Hindlimb muscle (tissue), 1 donor: Measurements from ENCODE around the gene PFKFB3. TPM values are rescaled to one million over a fixed set of nuclear protein-coding genes. Genes with fewer than 3 reads are reported as not detected.

Experiments
- DNase-seq: peaks from one replicate; pipeline ENCODE4 v3.0.0-alpha.2; 2013
- polyA plus RNA-seq: library from polyadenylated mRNA; unstranded; fragments of 120-200 nt; gene quantifications from one replicate; pipeline ENCODE4 v1.2.1, GENCODE V29; 2013; ENCODE audit not compliant: insufficient read length

PFKFB3 gene
- polyA plus RNA-seq, 1 donor: 22.6 TPM

DNA sequence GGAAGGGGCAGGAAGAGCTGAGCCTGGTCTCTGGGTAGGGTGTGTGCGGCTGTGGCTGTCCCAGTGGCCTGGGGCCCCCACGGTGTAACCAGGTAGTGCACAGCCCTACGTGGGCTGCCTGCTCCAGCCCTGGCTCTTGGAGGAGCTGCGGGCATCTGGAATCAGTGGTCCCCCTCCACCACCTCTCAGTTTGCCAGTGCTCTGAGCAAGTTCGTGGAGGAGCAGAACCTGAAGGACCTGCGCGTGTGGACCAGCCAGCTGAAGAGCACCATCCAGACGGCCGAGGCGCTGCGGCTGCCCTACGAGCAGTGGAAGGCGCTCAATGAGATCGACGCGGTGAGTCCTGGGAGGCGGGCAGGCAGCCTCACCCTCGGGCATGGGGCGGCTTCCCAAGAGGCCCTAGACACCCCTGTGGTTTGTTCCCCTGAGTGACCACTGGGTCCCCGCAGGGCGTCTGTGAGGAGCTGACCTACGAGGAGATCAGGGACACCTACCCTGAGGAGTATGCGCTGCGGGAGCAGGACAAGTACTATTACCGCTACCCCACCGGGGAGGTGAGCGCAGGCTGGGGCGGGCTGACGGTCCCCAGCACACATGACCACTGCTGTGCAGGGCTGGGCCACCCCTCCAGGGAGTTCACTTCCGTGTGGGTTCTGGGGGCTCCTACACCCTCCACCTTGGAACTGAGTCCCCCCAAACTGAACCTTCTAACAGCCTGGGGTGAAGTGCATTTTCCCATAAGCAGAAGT lies 18.6 kb downstream of the PFKFB3 start:
- no peak for DNase-seq

DNA sequence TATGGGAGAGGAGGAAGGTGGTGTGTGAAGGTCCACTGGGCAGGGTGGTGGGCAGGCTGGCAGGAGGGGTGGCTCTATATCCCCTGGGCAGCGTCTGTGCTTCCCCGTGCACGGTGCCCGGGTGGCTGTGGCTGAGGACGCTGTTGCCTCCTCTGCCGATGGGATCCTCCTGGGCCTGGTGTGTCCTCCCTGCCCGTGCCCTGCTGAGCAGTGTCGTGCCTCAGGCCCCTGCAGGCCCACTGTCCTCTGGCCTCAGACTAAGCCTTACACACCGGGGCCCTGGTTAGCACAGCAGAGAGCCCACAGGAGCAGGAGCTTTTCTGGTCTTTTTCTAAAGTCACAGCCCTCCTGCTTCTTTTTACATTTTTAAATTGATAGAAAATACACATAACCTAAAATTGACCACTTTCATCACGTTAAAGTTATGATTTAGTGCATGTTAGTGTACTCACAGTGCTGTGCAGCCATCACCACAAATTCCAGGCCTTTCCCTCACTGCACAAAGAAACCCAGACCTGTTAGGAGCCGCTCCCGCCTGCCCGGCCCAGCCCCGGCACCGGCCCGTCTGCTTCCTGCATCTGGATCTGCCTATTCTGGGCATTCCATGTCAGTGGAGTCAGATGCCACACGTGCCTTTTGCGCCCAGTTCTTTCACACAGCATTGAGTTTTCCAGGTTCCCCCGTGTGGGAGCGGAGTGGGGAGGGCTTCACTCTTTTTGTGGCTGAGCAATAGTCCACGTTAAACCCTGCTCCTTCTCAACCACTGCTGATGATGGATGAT lies 19.4 kb downstream of the PFKFB3 start:
- no peak for DNase-seq

DNA sequence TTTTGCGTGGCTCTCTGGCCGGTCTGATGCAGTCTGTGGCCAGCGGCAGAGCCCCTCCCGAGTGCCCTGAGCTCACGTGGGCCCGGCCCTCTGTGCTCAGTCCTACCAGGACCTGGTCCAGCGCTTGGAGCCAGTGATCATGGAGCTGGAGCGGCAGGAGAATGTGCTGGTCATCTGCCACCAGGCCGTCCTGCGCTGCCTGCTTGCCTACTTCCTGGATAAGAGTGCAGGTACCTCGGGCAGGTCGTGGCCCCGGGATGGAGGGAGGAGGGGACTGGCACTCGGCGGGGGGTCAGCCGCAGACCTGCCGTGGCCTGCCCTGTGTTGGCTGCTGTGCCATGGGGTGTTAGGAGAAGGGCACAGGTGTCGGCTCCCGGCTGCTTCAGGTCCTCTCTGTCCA lies 20.0 kb downstream of the PFKFB3 start:
- DNase-seq: no peak

DNA sequence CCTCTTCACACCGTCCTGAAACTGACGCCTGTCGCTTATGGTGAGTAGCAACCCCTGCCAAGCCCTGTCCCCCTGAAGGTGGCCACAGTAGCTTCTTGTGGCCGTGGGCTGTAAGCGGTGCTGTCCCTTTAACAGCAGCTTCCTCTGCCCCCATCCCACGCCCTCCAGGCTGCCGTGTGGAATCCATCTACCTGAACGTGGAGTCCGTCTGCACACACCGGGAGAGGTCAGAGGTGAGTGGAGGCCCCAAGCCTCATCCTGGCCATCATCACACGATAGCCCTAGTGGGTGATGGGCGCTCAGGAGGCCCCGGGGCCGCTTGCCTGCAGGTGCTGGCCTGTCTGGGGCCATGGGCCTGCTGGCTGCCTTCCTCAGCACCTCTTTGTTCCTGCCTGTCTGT lies 21.2 kb downstream of the PFKFB3 start:
- no peak for DNase-seq

DNA sequence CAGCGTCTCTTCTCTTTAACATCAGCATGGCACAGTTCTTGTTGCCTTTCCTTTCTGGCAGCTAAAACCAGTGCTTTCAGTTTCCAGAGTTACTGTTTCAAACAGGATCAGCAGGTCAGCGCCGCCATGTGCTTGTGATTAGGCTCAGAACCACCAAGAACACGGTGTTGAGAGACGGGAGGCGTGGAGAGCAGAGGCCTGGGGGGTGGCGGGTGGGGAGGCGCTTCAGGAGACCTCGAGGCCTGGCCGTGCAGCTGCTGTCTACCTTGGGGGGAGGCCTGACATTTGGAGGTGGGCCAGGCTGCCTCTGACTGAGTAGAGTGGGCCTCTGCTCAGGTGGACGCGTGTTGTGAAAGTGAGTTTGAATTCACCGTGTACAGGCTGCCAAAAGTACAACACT lies 22.0 kb downstream of the PFKFB3 start:
- no peak for DNase-seq

DNA sequence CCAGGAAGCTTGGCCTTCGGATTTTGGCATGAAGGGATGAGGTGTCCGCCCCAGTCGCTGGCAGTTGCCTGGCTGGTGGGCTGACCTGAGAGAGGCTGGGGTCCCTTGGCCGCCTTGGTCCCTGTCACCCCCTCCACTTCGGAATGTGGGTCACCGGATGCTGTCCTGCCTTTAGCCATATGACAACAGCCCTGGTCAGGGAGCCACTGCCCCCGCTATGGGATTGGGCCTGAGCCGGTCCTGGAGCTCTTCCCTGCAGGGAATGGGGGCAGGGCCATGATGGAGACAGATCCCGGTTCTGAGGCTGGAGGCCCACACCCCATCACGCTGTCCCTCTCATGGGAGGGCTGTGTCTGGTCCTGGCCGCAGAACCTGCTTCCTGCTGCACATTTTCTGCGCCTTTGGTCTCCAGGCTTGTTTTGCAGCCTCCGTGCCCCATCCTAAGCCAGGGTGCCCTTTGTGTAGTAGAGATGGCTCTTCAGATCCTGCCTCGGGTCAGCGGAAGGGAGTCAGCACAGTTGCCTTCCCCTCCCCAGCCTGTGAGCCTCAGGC lies 22.6 kb downstream of the PFKFB3 start:
- DNase-seq: no peak

DNA sequence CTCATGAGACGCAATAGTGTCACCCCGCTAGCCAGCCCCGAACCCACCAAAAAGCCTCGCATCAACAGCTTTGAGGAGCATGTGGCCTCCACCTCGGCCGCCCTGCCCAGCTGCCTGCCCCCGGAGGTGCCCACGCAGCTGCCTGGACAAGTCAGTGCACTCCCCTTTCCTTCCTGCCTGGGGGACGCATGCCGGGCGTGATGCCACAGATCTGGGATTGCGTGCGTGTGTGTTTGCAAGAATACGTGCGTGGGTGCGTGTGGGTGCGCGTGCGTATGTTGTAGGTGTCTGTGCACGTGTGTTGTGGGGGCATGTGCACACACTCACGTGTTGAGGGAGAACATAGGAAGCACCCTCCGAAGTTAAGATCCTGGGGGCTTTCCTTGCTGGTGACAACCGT lies 23.5 kb downstream of the PFKFB3 start:
- no peak for DNase-seq

DNA sequence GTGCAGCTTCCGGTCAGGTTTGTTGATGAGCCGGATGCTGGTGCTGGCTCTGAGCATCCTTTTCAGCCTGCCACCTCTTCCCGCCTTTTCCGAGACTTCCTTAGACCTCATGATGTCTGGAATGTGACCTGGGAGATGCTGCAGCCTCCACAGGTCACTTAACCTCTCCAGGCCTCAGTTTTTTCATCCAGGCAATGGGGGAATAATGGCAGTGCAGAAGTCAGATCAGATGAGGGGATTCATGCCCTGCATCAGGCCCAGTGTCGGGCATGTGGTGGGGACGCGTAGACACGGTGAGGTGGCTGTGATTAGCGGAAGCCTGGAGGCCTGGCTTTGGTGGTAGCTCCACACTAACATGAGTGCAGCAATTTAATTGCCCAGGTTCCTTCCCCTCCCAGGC lies 24.6 kb downstream of the PFKFB3 start:
- no peak for DNase-seq

DNA sequence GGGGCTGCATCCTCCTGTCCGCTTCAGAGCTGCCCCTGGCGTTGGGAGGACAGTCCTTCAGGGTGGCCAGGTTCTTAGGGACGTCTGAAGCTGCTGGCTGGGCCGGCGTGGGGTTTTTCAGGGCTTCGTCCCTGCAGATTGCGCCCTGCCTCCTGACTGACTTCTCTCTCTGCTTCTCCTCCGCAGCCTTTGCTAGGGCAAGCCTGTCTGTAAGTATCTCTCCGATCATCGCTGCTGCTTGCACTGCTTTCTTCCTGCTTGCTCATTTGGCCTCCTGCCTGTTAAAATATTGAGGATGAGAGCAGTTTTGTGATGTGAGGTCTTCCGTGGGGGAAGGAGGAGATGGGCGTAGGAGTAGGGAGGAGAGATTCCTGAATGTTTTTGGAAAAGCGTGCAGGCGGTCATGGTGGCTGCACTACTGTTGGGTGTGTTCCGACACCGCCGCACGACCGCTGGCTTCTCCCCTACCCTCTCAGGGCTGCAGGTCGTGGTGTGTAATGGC lies 25.3 kb downstream of the PFKFB3 start:
- no peak for DNase-seq

DNA sequence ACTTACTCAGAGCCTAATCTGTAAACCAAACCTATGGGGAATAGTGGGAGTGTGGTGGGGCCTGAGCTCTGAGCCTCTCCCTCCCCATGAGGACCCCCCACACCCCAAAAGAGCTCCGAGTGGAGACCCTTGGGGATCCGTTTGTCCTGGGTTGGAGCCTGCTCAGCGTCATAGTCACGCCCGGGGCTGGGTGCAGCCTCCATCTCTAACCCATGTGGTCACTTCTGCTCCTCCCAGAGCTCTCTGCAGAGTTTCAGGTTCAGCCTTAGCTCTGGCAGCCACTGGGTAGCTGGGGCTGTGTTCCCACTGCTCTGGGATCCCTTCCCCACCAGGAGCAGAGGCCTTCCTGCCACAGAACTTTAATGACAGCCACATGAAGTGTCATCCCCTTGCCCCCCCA lies 25.9 kb downstream of the PFKFB3 start:
- no peak for DNase-seq

DNA sequence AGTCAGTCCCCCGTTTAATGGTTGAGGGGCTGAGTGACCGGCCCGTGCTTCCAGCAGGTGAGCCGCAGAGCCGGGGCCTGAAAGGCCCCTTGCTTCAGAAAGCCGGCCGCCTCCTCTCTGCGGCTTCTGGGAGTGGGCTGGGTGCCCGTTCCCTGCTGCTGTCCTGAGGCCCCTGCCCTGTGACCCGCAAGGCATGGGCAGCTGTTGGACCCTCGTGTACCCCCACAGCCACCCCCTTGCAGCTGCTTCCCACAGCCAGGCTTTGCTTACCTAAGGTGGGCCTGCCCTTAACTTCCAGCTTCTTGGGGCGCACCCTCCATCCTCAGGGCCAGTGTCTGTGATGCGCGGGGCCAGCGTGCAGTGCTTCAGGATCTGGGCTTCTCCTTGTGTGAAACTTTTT lies 26.6 kb downstream of the PFKFB3 start:
- DNase-seq: no peak

DNA sequence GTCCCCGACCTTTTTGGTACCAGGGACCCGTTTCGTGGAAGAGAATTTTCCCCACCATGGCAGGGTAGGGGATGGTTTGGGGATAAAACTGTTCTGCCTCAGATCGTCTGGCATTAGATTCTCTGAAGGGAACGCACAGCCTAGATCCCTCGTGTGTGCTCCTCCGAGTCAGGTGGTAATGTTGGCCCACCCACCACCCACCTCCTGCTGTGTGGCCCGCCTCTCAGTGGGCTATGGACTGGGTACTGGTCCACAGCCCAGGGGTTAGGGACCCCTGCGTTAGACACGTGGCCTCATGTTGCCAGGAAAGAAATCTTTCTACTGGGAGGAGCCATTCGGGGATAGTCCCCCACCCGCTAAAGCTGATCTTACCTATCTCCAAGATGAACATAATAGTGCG lies 27.0 kb downstream of the PFKFB3 start:
- no peak for DNase-seq

DNA sequence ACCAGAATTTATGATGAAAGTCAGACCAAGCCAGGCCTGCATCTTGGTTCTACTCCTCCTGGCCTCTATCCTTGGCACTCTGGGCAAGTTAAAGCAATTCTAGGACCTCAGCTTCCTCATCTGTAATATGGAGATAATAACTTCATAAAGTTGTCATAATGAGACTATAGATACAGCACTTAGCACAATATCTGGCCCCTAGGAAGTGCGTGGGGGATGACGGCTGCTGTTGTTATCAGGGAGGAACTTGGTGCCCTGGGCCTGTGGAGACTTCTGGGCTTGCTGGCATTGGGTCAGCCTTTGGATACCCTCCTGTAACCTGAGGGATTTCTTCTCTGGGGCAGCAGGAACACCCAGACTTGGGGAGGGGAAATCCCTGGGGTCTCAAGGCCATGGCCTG lies 27.6 kb downstream of the PFKFB3 start:
- DNase-seq: no peak

DNA sequence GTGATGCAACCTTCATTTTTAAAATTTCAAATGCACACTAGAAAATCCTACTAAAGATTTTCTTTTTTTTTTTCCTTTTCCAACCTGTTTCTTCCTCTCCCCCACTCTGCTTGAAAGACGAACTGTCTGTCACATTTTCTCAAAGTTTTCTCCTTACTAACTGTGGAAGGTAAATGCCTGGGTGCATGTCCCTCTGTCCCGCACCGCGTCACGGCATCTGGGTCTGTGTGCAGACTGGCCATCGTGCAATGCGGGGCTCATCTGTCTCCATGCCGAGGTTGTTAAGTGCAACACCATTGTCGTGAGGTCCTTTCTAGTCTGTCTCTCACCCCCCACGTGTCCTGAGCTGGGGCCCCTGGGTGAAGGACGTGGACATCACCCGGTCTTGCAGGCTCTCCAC lies 28.4 kb downstream of the PFKFB3 start:
- no peak for DNase-seq

DNA sequence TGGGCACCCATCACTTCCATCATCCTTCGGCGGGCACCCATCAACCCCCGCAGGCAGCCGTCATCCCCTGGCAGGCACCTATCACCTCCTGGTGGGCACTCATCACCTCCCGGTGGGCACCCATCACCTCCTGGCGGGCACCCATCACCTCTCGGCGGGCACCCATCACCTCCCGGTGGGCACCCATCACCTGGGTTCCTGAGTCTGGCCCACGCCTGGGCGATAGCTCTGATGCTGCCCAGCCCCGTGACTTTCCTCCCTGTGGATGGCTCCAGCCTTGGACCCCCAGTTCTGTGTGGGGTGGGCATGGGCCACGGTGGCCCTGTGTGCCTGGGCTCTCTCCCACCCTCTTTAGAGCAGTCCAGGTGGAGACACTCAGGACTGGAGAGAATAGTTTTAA lies 29.0 kb downstream of the PFKFB3 start:
- DNase-seq: no peak

DNA sequence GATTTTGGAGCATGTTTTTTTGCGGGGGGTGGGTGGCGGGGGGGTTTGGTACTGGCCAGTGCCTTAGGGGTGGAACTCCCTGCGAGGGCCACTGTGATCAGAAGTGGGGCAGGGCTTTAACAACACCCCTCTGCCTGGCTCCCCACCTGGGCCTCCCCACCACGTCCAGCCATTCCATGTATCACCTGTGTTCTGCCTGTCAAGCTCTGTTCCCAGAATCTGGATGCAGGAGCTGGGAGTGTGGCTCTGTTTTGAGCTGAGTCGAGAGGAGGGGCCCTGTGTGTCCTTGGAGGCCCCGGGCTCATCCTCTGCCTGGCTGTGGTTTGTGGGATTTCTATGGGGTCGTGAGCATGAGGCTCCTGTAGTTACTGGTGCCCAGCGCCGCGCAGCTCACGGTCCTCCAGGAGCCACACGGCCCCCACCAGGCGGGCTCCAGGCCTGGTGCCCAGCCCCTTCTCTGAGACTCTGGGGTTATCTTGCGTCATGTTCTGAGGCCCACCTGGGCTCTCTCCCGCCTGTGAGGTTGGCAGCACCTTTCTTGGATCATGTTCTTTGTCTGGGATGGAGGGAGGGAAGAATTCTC lies 29.6 kb downstream of the PFKFB3 start:
- DNase-seq: no peak

DNA sequence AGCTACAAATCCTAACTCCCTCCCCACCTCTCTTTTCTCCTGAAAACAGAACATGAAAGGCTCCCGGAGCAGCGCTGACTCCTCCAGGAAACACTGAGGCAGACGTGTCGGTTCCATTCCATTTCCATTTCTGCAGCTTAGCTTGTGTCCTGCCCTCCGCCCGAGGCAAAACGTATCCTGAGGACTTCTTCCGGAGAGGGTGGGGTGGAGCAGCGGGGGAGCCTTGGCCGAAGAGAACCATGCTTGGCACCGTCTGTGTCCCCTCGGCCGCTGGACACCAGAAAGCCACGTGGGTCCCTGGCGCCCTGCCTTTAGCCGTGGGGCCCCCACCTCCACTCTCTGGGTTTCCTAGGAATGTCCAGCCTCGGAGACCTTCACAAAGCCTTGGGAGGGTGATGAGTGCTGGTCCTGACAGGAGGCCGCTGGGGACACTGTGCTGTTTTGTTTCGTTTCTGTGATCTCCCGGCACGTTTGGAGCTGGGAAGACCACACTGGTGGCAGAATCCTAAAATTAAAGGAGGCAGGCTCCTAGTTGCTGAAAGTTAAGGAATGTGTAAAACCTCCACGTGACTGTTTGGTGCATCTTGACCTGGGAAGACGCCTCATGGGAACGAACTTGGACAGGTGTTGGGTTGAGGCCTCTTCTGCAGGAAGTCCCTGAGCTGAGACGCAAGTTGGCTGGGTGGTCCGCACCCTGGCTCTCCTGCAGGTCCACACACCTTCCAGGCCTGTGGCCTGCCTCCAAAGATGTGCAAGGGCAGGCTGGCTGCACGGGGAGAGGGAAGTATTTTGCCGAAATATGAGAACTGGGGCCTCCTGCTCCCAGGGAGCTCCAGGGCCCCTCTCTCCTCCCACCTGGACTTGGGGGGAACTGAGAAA lies 30.4 kb downstream of the PFKFB3 start:
- DNase-seq: no peak

DNA sequence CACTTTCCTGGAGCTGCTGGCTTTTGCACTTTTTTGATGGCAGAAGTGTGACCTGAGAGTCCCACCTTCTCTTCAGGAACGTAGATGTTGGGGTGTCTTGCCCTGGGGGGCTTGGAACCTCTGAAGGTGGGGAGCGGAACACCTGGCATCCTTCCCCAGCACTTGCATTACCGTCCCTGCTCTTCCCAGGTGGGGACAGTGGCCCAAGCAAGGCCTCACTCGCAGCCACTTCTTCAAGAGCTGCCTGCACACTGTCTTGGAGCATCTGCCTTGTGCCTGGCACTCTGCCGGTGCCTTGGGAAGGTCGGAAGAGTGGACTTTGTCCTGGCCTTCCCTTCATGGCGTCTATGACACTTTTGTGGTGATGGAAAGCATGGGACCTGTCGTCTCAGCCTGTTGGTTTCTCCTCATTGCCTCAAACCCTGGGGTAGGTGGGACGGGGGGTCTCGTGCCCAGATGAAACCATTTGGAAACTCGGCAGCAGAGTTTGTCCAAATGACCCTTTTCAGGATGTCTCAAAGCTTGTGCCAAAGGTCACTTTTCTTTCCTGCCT lies 31.1 kb downstream of the PFKFB3 start:
- no peak for DNase-seq

DNA sequence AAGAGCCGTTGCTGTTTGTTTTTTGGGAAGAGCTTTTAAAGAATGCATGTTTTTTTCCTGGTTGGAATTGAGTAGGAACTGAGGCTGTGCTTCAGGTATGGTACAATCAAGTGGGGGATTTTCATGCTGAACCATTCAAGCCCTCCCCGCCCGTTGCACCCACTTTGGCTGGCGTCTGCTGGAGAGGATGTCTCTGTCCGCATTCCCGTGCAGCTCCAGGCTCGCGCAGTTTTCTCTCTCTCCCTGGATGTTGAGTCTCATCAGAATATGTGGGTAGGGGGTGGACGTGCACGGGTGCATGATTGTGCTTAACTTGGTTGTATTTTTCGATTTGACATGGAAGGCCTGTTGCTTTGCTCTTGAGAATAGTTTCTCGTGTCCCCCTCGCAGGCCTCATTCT lies 31.6 kb downstream of the PFKFB3 start:
- DNase-seq: no peak

DNA sequence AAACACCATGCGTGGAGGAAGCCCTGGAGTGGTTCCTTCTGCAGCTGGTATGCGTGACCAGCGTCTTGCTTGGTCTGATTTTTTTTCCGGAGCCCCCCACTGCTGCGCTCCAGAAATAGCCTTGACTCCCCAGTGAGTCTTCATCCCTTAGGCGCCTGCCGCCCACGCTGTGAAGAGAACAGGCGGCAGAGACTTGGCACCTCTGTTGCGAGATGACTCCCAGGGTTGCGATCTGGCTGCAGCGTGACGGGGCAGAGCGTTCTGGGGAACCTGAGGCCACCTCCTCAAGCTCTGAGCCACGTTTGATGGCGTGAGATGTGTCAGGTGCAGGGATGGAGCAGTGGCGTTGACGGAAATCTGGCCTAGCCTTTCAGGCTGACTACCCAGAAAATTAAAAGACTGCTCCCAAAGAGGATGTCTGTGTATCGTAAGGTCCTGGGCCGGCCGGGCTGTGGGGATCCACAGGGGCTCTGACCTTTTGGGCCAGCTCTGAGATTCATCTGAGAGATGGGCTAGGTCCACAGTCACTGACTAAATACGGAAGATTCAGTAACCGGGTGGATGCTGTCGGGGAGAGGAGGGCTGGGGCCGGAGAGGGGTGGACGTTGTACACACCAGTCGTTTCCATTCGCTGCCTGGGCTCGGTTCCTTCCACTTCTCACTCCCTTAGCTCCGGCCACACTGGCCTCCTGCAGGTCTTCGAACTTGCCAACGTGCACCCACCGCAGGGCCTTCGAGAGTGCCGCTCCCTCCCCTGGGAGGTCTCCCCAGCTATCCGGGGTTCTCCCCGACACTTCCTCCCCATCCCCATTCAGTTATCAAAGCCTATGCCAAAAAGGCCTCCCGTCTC lies 33.8 kb downstream of the PFKFB3 start:
- no peak for DNase-seq

DNA sequence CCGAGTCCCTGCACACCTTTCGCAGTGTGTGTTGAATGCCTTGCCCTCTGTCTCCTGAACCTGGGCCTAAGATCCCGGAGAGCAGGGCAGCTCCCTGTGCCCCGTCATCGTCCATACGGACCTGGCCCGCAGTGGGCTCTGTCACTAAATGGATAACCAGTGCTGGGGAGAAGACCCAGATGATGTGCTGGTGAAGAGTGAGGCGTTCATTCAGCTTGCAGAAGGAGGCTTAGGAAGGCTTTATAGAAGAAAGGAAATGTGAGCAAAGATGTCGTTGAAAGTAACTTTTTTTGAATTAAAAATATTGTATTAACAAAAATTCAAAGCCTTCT lies 34.4 kb downstream of the PFKFB3 start:
- DNase-seq: no peak
